HepG2 (cell line): ENCODE data around the gene ZNF584. TPM values are rescaled to one million over a fixed set of nuclear protein-coding genes. Genes with fewer than 3 reads are reported as not detected.
A peak's percentile ranks its signal among the peaks of the same experiment; 100 is the strongest.

Experiments used
- CCDC6 ChIP-seq: sonication (generic); formaldehyde crosslinking; IDR thresholded peaks from 2 replicates; pipeline ENCODE4 v1.8.1; 2022; ENCODE audit warnings: mild to moderate bottlenecking, missing genetic modification reagents, moderate library complexity
- FOSL2 ChIP-seq: sonication (generic); formaldehyde crosslinking; IDR thresholded peaks from 2 replicates; pipeline ENCODE4 v1.4.0; 2020; ENCODE audit warnings: missing genetic modification reagents
- FOXA3 ChIP-seq: IDR thresholded peaks from 2 replicates; pipeline ENCODE4 v1.6.1; 2016; ENCODE audit warnings: missing genetic modification reagents, missing compliant biosample characterization
- FOXJ3 ChIP-seq: sonication (generic); formaldehyde crosslinking; IDR thresholded peaks from 2 replicates; pipeline ENCODE4 v1.4.0; 2020; ENCODE audit warnings: missing genetic modification reagents, mild to moderate bottlenecking, borderline replicate concordance
- GATA4 ChIP-seq: sonication (generic); IDR thresholded peaks from 2 replicates; pipeline ENCODE4 v1.6.1; 2016; ENCODE audit warnings: antibody characterized with exemption, low read depth, borderline replicate concordance
- KDM6A ChIP-seq: IDR thresholded peaks from 2 replicates; pipeline ENCODE4 v1.6.1; 2016; ENCODE audit warnings: low read depth
- NONO ChIP-seq, 2 experiments: fragments of 450-650 bp in 1 of 2; sonication (generic) in 1 of 2; formaldehyde crosslinking in 1 of 2; IDR thresholded peaks in 1 of 2; conservative IDR thresholded peaks in 1 of 2; 2 replicates each; pipeline versions ENCODE4 v1.6.1 to v1.8.0; 2017 to 2022; ENCODE audit warnings: mild to moderate bottlenecking in 1 of 2, missing genetic modification reagents in 1 of 2, moderate library complexity in 1 of 2
- SRSF4 ChIP-seq: fragments of 200-400 bp; formaldehyde crosslinking; IDR thresholded peaks from one replicate; pipeline ENCODE4 v1.6.1; 2018; ENCODE audit warnings: mild to moderate bottlenecking, low read depth, low read length, moderate library complexity; ENCODE audit not compliant: poor library complexity, severe bottlenecking
- SRSF9 ChIP-seq: fragments of 200-400 bp; formaldehyde crosslinking; IDR thresholded peaks from 2 replicates; pipeline ENCODE4 v1.6.1; 2018; ENCODE audit warnings: borderline replicate concordance, mild to moderate bottlenecking, low read depth, low read length; ENCODE audit not compliant: insufficient read depth, poor library complexity, severe bottlenecking
- ZNF354B ChIP-seq: sonication (generic); formaldehyde crosslinking; IDR thresholded peaks from 2 replicates; pipeline ENCODE4 v1.8.0; 2022; ENCODE audit warnings: mild to moderate bottlenecking, missing genetic modification reagents
- ZNF496 ChIP-seq: sonication (generic); formaldehyde crosslinking; IDR thresholded peaks from 2 replicates; pipeline ENCODE4 v1.8.1; 2023; ENCODE audit warnings: mild to moderate bottlenecking, moderate library complexity, missing genetic modification reagents; ENCODE audit not compliant: insufficient replicate concordance
- ZSCAN31 ChIP-seq: sonication (generic); formaldehyde crosslinking; IDR thresholded peaks from 2 replicates; pipeline ENCODE4 v1.5.0; 2020; ENCODE audit warnings: low read depth, mild to moderate bottlenecking, missing genetic modification reagents
- polyA plus RNA-seq, 8 experiments: library from polyadenylated mRNA; depleted of rRNA in 3 of 8; stranded (reverse) in 7 of 8; unstranded in 1 of 8; fragments of >200 nt; fragmentation: Illumina TruSeq in 4 of 8; extraction: Trizol in 4 of 8; gene quantifications; 2 replicates each; pipeline versions ENCODE4 v1.2.1 to v1.2.3, GENCODE V29; 2011 to 2016; ENCODE audit warnings: low read depth in 4 of 8, missing spikeins in 1 of 8, mixed read lengths in 1 of 8; ENCODE audit not compliant: insufficient read depth in 1 of 8
- total RNA-seq, 5 experiments: library from RNA; depleted of rRNA; stranded (reverse); fragments of >200 nt; fragmentation: Illumina TruSeq; extraction: Trizol; gene quantifications; 2 replicates each; pipeline ENCODE4 v1.2.3, GENCODE V29; 2016; ENCODE audit warnings: low read depth in 1 of 5
- TF ChIP-seq, protein P1 (sequence below): fragments of 450-650 bp; IDR thresholded peaks from 2 replicates; pipeline ENCODE4 v1.6.1; 2016
- TF ChIP-seq, protein P2 (sequence below): sonication (generic); formaldehyde crosslinking; IDR thresholded peaks from 2 replicates; pipeline ENCODE4 v1.8.1; 2023; ENCODE audit warnings: mild to moderate bottlenecking, missing genetic modification reagents
- TF ChIP-seq, protein P3 (sequence below): sonication (generic); formaldehyde crosslinking; IDR thresholded peaks from 2 replicates; pipeline ENCODE4 v1.5.1; 2020; ENCODE audit warnings: missing genetic modification reagents, mild to moderate bottlenecking, borderline replicate concordance
- TF ChIP-seq, protein P4 (sequence below): sonication (generic); formaldehyde crosslinking; IDR thresholded peaks from 2 replicates; pipeline ENCODE4 v1.5.1; 2020; ENCODE audit warnings: missing genetic modification reagents, mild to moderate bottlenecking, borderline replicate concordance
- TF ChIP-seq, protein P5 (sequence below): sonication (generic); formaldehyde crosslinking; IDR thresholded peaks from 2 replicates; pipeline ENCODE4 v1.4.0; 2020; ENCODE audit warnings: missing genetic modification reagents
- TF ChIP-seq, protein P6 (sequence below): sonication (generic); formaldehyde crosslinking; conservative IDR thresholded peaks from 2 replicates; pipeline ENCODE4 v1.8.0; 2022; ENCODE audit warnings: low read depth, missing genetic modification reagents

Gene ZNF584
- total and polyA plus RNA-seq, 2 of the 13 experiments (the other 11 are each of a cell fraction or from before 2014, with no cell fraction given), result 2.4 to 7.0 TPM

DNA sequence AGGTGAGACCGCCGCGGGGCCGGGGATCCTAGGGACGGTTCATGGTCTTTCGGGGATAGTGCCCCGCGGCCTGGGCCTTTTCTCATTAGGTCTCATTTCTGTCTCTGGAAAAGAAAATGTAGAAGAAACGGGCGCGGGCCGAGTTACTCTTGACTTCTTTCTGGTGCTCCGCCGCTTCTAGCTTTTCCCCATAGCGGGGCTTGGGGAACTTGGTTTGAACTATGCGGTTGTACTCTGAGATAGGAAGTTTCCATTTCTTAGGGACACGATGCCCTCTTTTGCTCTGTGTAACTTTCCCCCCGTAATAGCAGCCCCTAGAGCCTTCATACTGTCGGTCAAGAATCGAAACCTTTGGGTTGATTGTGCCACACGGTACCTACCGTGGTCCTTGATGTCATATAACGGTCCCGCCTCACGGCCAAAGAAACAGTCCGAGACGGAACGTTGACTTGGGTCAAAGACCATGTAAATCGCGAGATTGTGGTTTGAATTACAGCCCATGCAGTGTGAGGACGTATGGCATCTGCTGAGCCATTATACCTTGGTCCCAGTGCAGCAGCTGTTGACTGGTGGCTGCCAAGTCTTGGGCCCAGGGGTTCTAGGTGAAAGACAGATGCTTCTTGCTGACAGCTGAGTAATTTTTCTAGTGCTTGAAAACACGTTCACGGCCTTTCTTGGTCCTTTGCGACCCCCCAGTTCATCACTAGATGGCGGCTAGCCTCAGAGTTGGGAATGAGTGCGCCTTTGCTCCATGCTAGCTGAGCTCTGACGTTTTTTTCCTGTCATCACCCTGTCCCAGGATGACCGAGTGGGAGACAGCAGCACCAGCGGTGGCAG is 20.9 kb upstream of the ZNF584 start (continued):
- TF ChIP-seq, protein P1, sequence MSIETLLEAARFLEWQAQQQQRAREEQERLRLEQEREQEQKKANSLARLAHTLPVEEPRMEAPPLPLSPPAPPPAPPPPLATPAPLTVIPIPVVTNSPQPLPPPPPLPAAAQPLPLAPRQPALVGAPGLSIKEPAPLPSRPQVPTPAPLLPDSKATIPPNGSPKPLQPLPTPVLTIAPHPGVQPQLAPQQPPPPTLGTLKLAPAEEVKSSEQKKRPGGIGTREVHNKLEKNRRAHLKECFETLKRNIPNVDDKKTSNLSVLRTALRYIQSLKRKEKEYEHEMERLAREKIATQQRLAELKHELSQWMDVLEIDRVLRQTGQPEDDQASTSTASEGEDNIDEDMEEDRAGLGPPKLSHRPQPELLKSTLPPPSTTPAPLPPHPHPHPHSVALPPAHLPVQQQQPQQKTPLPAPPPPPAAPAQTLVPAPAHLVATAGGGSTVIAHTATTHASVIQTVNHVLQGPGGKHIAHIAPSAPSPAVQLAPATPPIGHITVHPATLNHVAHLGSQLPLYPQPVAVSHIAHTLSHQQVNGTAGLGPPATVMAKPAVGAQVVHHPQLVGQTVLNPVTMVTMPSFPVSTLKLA, result no peak
- TF ChIP-seq ZNF354B (CRISPR knock-in tag) (peak; percentile 56; the same call in 1 of the 2 replicates), ZSCAN31 (CRISPR knock-in tag) (no peak), FOSL2 (CRISPR knock-in tag) (no peak), ZNF496 (CRISPR knock-in tag) (no peak), KDM6A (no peak), FOXJ3 (CRISPR knock-in tag) (no peak), CCDC6 (CRISPR knock-in tag) (no peak), GATA4 (no peak), NONO (IDR thresholded peaks at IDR 0.05) (no peak), NONO (CRISPR knock-in tag; conservative IDR thresholded peaks at IDR 0.05) (no peak), FOXA3 (CRISPR knock-in tag) (no peak), SRSF9 (no peak), SRSF4 (no peak)
- TF ChIP-seq, protein P2, sequence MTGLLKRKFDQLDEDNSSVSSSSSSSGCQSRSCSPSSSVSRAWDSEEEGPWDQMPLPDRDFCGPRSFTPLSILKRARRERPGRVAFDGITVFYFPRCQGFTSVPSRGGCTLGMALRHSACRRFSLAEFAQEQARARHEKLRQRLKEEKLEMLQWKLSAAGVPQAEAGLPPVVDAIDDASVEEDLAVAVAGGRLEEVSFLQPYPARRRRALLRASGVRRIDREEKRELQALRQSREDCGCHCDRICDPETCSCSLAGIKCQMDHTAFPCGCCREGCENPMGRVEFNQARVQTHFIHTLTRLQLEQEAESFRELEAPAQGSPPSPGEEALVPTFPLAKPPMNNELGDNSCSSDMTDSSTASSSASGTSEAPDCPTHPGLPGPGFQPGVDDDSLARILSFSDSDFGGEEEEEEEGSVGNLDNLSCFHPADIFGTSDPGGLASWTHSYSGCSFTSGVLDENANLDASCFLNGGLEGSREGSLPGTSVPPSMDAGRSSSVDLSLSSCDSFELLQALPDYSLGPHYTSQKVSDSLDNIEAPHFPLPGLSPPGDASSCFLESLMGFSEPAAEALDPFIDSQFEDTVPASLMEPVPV, result no peak
- TF ChIP-seq, protein P3, sequence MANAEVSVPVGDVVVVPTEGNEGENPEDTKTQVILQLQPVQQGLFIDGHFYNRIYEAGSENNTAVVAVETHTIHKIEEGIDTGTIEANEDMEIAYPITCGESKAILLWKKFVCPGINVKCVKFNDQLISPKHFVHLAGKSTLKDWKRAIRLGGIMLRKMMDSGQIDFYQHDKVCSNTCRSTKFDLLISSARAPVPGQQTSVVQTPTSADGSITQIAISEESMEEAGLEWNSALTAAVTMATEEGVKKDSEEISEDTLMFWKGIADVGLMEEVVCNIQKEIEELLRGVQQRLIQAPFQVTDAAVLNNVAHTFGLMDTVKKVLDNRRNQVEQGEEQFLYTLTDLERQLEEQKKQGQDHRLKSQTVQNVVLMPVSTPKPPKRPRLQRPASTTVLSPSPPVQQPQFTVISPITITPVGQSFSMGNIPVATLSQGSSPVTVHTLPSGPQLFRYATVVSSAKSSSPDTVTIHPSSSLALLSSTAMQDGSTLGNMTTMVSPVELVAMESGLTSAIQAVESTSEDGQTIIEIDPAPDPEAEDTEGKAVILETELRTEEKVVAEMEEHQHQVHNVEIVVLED (CRISPR knock-in tag), result peak; percentile 10; the same call in 1 of the 2 replicates
- TF ChIP-seq, protein P4, sequence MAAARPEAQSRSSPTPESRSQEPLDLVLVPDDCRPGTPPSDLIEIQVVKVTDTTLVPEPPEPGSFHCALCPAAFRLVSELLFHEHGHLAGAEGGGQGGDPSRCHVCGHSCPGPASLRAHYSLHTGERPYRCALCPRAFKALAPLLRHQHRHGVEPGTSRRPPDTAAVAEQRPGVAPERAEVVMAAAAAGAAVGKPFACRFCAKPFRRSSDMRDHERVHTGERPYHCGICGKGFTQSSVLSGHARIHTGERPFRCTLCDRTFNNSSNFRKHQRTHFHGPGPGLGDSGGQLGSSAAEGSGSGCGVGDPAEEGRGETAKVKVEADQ (CRISPR knock-in tag), result no peak
- TF ChIP-seq, protein P5, sequence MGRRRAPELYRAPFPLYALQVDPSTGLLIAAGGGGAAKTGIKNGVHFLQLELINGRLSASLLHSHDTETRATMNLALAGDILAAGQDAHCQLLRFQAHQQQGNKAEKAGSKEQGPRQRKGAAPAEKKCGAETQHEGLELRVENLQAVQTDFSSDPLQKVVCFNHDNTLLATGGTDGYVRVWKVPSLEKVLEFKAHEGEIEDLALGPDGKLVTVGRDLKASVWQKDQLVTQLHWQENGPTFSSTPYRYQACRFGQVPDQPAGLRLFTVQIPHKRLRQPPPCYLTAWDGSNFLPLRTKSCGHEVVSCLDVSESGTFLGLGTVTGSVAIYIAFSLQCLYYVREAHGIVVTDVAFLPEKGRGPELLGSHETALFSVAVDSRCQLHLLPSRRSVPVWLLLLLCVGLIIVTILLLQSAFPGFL (CRISPR knock-in tag), result no peak
- TF ChIP-seq, protein P6, sequence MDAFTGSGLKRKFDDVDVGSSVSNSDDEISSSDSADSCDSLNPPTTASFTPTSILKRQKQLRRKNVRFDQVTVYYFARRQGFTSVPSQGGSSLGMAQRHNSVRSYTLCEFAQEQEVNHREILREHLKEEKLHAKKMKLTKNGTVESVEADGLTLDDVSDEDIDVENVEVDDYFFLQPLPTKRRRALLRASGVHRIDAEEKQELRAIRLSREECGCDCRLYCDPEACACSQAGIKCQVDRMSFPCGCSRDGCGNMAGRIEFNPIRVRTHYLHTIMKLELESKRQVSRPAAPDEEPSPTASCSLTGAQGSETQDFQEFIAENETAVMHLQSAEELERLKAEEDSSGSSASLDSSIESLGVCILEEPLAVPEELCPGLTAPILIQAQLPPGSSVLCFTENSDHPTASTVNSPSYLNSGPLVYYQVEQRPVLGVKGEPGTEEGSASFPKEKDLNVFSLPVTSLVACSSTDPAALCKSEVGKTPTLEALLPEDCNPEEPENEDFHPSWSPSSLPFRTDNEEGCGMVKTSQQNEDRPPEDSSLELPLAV (CRISPR knock-in tag), result no peak
